ENCODE data around the gene LRTM1.

The LRTM1 gene

DNA sequence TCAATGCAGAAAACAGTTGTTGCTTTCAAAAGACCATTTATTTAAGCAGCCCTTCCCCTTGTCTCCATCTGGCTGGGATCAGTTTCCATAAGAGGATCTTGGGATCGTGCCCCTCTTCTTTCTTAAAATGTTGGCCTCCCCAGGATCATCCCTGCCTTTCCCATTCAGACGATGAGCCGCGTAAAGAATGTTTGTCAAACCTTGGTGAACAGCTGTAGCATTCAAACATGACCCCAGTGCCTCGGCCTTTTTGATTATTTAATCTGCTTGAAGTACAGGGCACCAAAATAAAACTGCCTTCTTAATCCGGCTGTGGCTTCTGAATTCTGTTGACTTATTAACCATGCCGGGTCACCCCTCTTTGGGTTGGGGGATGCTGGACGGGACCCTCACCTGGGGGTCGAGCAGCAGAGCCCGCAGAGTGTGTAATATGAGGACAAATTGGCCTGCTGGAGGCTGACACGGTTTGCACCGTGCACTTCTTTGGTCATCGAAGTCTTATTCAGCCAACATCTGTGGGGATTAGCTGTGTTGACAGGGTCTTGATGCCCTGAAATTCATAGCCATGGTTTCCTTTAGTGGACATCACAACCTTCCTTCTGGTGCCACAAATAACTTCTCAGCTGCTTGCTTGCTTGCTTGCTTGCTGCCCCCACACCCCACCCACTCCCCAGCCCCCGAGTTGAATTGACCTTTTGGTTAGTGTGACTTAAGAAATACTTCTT is at the start of gene LRTM1:
Gene LRTM1 (minus strand): TSS at position 14 of the 725 bp plus-strand sequence. CDS start 148 bp downstream, outside the sequence.
- no peak within 1 kb of the TSS for H3K27ac ChIP-seq (ENCODE audit: low read depth, low read length)
- peaks cover 16% of the 10 kb centered on the region for H3K4me1 ChIP-seq (ENCODE audit: control insufficient read depth, insufficient read depth, low read length)
- H3K27me3 ChIP-seq (ENCODE audit: control insufficient read depth, insufficient read depth, low read length): no peaks in the 10 kb centered on the region
- no peak within 1 kb of the TSS for H3K9ac ChIP-seq (ENCODE audit: low read length)
- no peak within 1 kb of the TSS for H3K4me3 ChIP-seq (ENCODE audit: low read depth, low read length)
- H3K36me3 ChIP-seq (ENCODE audit: control insufficient read depth, insufficient read depth, low read length): no peaks in the 10 kb centered on the region
- H3K9me3 ChIP-seq (ENCODE audit: control insufficient read depth, insufficient read depth, low read depth, low read length): no peaks in the 10 kb centered on the region

- Histone ChIP-seq H3K9me3 (ENCODE audit: control insufficient read depth, insufficient read depth, low read depth, low read length) (0 out of 2 replicates have a peak, but pooled peaks cover 6% of the 10 kb centered on the region), H3K36me3 (ENCODE audit: control insufficient read depth, insufficient read depth, low read length) (no peaks in the 10 kb centered on the region), H3K27me3 (ENCODE audit: control insufficient read depth, insufficient read depth, low read length) (no peaks in the 10 kb centered on the region), H3K27ac (ENCODE audit: low read depth, low read length) (no peak overlapping the region), H3K9ac (ENCODE audit: low read length) (no peak overlapping the region), H3K4me1 (ENCODE audit: control insufficient read depth, insufficient read depth, low read length) (no peaks in the 10 kb centered on the region), H3K4me3 (ENCODE audit: low read depth, low read length) (no peak overlapping the region)
These were observed 49.6 kb upstream of the LRTM1 start for GRCh38 chr3:54977439-54977838.

DNA sequence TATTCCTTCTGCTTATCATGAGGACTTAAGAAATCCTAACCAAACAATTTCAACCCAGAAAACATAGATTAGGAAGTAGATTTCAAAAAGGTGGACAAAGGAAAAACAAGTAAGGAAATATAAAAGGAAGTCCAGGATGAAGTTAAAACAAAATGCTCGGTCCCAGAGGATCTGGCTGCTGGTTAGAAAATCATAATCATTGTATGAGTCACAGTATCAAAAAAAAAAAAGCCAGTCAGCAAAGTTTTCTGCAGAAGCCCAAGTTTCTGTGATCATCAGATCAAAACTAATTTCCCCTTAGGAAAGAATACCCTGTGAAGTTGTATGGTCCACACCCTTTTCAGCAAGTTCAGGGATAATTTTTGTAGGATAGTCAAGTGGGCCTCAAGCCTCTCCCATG is 43.0 kb upstream of the LRTM1 start:
- Histone ChIP-seq H3K36me3 (ENCODE audit: control insufficient read depth, insufficient read depth, low read length) (no peaks in the 10 kb centered on the region), H3K4me1 (ENCODE audit: control insufficient read depth, insufficient read depth, low read length) (peaks cover 16% of the 10 kb centered on the region), H3K9ac (ENCODE audit: low read length) (no peak overlapping the region), H3K9me3 (ENCODE audit: control insufficient read depth, insufficient read depth, low read depth, low read length) (no peaks in the 10 kb centered on the region), H3K27ac (ENCODE audit: low read depth, low read length) (no peak overlapping the region), H3K27me3 (ENCODE audit: control insufficient read depth, insufficient read depth, low read length) (no peaks in the 10 kb centered on the region), H3K4me3 (ENCODE audit: low read depth, low read length) (no peak overlapping the region)

GRCh38 chr3:54969652-54970051 is 41.8 kb upstream of the LRTM1 start:
- no peaks in the 10 kb centered on the region for H3K9me3 ChIP-seq (ENCODE audit: control insufficient read depth, insufficient read depth, low read depth, low read length)
- H3K9ac ChIP-seq (ENCODE audit: low read length): no peak overlapping the region
- H3K27ac ChIP-seq (ENCODE audit: low read depth, low read length): no peak overlapping the region
- no peaks in the 10 kb centered on the region for H3K27me3 ChIP-seq (ENCODE audit: control insufficient read depth, insufficient read depth, low read length)
- peaks cover 16% of the 10 kb centered on the region for H3K4me1 ChIP-seq (ENCODE audit: control insufficient read depth, insufficient read depth, low read length)
- no peaks in the 10 kb centered on the region for H3K36me3 ChIP-seq (ENCODE audit: control insufficient read depth, insufficient read depth, low read length)
- H3K4me3 ChIP-seq (ENCODE audit: low read depth, low read length): no peak overlapping the region

DNA sequence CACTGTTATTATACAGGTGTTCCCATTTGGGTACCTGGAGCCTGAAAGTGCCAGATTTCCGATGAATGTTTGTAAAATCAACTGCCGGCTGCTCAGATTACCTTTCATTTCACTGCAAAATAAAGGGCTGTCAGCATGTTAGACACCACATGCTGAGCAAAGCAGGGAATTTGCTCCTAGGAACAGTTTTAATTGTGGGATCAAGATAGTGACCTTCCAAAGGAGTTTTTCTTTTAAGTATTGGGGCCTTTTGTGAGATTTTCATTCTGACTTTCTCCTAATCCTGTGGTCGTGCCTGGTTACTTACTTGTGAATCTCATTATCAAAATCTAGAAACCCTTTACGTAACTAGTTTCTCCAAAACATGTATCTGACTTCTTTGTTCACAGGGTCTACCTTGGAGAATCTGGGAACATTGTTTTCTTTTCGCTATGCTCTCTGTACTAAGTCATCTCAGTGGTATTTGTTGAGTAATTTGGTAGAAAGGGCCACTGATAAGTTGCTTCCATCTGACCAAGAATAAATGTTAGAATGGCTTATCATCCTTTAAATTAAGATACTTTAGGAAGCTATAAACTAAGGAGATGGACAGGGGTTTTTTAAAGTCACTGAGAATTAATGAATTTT is 40.8 kb upstream of the LRTM1 start:
- Histone ChIP-seq H3K9ac (ENCODE audit: low read length) (no peak overlapping the region), H3K36me3 (ENCODE audit: control insufficient read depth, insufficient read depth, low read length) (no peaks in the 10 kb centered on the region), H3K27me3 (ENCODE audit: control insufficient read depth, insufficient read depth, low read length) (no peaks in the 10 kb centered on the region), H3K9me3 (ENCODE audit: control insufficient read depth, insufficient read depth, low read depth, low read length) (no peaks in the 10 kb centered on the region), H3K27ac (ENCODE audit: low read depth, low read length) (no peak overlapping the region), H3K4me1 (ENCODE audit: control insufficient read depth, insufficient read depth, low read length) (peaks cover 24% of the 10 kb centered on the region), H3K4me3 (ENCODE audit: low read depth, low read length) (no peak overlapping the region)

DNA sequence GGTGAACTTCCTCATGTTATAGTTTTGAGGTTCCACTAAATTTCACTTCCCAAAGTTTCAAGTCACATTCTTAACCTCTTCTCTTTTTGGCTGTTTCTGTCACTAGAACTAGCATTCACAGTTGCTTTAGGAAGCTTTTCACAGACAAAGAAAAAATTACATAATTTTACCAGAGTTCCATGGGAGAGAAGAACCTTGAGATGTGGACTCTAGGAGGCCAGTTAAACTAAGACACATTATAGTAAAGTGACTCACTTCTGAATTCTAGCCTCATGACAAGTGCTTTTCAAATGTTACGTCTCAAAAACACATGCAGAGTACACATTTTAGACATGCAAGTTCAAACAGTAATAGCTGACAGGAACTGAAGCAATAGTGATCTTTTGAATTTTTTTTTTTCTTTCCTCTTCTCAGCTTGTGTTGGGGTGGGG is 39.9 kb upstream of the LRTM1 start:
- Histone ChIP-seq H3K4me1 (ENCODE audit: control insufficient read depth, insufficient read depth, low read length) (peaks cover 24% of the 10 kb centered on the region), H3K9me3 (ENCODE audit: control insufficient read depth, insufficient read depth, low read depth, low read length) (no peaks in the 10 kb centered on the region), H3K9ac (ENCODE audit: low read length) (no peak overlapping the region), H3K27ac (ENCODE audit: low read depth, low read length) (no peak overlapping the region), H3K4me3 (ENCODE audit: low read depth, low read length) (no peak overlapping the region), H3K27me3 (ENCODE audit: control insufficient read depth, insufficient read depth, low read length) (no peaks in the 10 kb centered on the region), H3K36me3 (ENCODE audit: control insufficient read depth, insufficient read depth, low read length) (no peaks in the 10 kb centered on the region)

GRCh38 chr3:54966979-54967378 is 39.1 kb upstream of the LRTM1 start:
- H3K4me3 ChIP-seq (ENCODE audit: low read depth, low read length): no peak overlapping the region
- no peak overlapping the region for H3K27ac ChIP-seq (ENCODE audit: low read depth, low read length)
- peaks cover 24% of the 10 kb centered on the region for H3K4me1 ChIP-seq (ENCODE audit: control insufficient read depth, insufficient read depth, low read length)
- H3K36me3 ChIP-seq (ENCODE audit: control insufficient read depth, insufficient read depth, low read length): no peaks in the 10 kb centered on the region
- H3K9me3 ChIP-seq (ENCODE audit: control insufficient read depth, insufficient read depth, low read depth, low read length): no peaks in the 10 kb centered on the region
- no peak overlapping the region for H3K9ac ChIP-seq (ENCODE audit: low read length)
- H3K27me3 ChIP-seq (ENCODE audit: control insufficient read depth, insufficient read depth, low read length): no peaks in the 10 kb centered on the region

- H3K27me3 ChIP-seq (ENCODE audit: control insufficient read depth, insufficient read depth, low read length): no peaks in the 10 kb centered on the region
- no peak overlapping the region for H3K27ac ChIP-seq (ENCODE audit: low read depth, low read length)
- no peak overlapping the region for H3K4me3 ChIP-seq (ENCODE audit: low read depth, low read length)
- H3K36me3 ChIP-seq (ENCODE audit: control insufficient read depth, insufficient read depth, low read length): no peaks in the 10 kb centered on the region
- peaks cover 24% of the 10 kb centered on the region for H3K4me1 ChIP-seq (ENCODE audit: control insufficient read depth, insufficient read depth, low read length)
- H3K9ac ChIP-seq (ENCODE audit: low read length): no peak overlapping the region
- H3K9me3 ChIP-seq (ENCODE audit: control insufficient read depth, insufficient read depth, low read depth, low read length): no peaks in the 10 kb centered on the region
These were observed 37.9 kb upstream of the LRTM1 start for GRCh38 chr3:54965746-54966145.

DNA sequence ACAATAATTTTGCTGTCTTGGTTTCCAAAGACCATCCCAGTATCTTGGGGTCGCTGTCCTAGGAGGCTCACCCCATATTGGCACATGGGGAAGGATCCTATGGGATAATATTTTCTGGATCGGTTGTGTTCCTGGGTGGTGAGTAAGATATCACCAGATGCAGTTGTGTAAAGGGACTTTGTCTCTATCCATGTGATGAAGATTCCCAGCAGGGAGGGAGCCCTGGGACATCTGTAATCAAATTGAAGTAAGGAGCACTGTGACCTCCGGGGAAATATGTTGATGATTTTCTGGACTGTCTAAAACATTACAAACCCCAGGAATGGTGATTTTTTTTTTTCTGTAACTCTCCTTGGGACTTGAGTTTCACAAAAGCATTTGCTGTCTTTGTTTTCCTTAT is 36.2 kb upstream of the LRTM1 start:
- Histone ChIP-seq H3K4me1 (ENCODE audit: control insufficient read depth, insufficient read depth, low read length) (peaks cover 35% of the 10 kb centered on the region), H3K9me3 (ENCODE audit: control insufficient read depth, insufficient read depth, low read depth, low read length) (no peaks in the 10 kb centered on the region), H3K36me3 (ENCODE audit: control insufficient read depth, insufficient read depth, low read length) (no peaks in the 10 kb centered on the region), H3K27ac (ENCODE audit: low read depth, low read length) (no peak overlapping the region), H3K9ac (ENCODE audit: low read length) (no peak overlapping the region), H3K27me3 (ENCODE audit: control insufficient read depth, insufficient read depth, low read length) (no peaks in the 10 kb centered on the region), H3K4me3 (ENCODE audit: low read depth, low read length) (no peak overlapping the region)

GRCh38 chr3:54963641-54964040 is 35.8 kb upstream of the LRTM1 start:
- Histone ChIP-seq H3K27ac (ENCODE audit: low read depth, low read length) (no peak overlapping the region), H3K4me1 (ENCODE audit: control insufficient read depth, insufficient read depth, low read length) (peaks cover 31% of the 10 kb centered on the region), H3K9me3 (ENCODE audit: control insufficient read depth, insufficient read depth, low read depth, low read length) (no peaks in the 10 kb centered on the region), H3K36me3 (ENCODE audit: control insufficient read depth, insufficient read depth, low read length) (no peaks in the 10 kb centered on the region), H3K4me3 (ENCODE audit: low read depth, low read length) (no peak overlapping the region), H3K9ac (ENCODE audit: low read length) (no peak overlapping the region), H3K27me3 (ENCODE audit: control insufficient read depth, insufficient read depth, low read length) (no peaks in the 10 kb centered on the region)

DNA sequence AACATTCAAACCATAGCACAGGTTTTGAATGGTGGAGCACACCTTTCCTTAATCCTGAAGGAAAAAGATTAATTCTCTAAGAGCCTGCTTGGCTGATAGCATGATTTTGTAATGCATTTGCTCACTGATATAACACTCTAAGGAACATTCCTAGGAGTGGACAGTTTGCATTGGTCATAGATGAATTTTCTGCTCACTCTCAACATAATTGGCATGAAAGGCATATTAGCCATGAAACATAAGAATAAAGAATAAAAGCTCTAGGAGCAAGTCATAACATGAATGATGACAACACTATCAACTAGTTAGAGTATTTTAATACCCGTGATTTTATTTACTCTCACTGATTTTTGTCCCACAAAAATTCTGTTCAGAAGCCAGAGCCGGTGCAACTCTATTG is 34.3 kb upstream of the LRTM1 start:
- Histone ChIP-seq H3K36me3 (ENCODE audit: control insufficient read depth, insufficient read depth, low read length) (no peaks in the 10 kb centered on the region), H3K9me3 (ENCODE audit: control insufficient read depth, insufficient read depth, low read depth, low read length) (no peaks in the 10 kb centered on the region), H3K27me3 (ENCODE audit: control insufficient read depth, insufficient read depth, low read length) (no peaks in the 10 kb centered on the region), H3K9ac (ENCODE audit: low read length) (no peak overlapping the region), H3K4me1 (ENCODE audit: control insufficient read depth, insufficient read depth, low read length) (peaks cover 18% of the 10 kb centered on the region; the same call in 1 of the 2 replicates), H3K4me3 (ENCODE audit: low read depth, low read length) (no peak overlapping the region), H3K27ac (ENCODE audit: low read depth, low read length) (no peak overlapping the region)

Data from HUES6 (cell line).